H1 (cell line): ENCODE results near the gene NCF4. TPM values are rescaled to one million over a fixed set of nuclear protein-coding genes. Genes with fewer than 3 reads are reported as not detected.

Source experiments
- CTCF ChIA-PET: fragments of 300-600 bp; sonication (Branson Sonifier 250); formaldehyde crosslinking; loops from one replicate; lab custom pipeline; 2021; ENCODE audit not compliant: partially characterized antibody; lab: Charles Lee
- POLR2A ChIA-PET: fragments of 300-600 bp; sonication (Branson Sonifier 250); formaldehyde crosslinking; loops from one replicate; lab custom pipeline; 2021; ENCODE audit warnings: inconsistent platforms; ENCODE audit not compliant: partially characterized antibody; lab: Charles Lee
- DNase-seq, 2 experiments: peaks; one replicate each; pipeline versions ENCODE4 v3.0.0 to v3.0.0-alpha.2; 2010 to 2022; ENCODE audit warnings: low spot score in 2 of 2, low read depth in 1 of 2, mixed read lengths in 1 of 2
- FAIRE-seq: peaks from 2 replicates; lab custom pipeline; 2011; peaks lifted over from hg19 to GRCh38; lab: Jason Lieb, UNC
- H2AFZ ChIP-seq: 2 replicates; pipeline ENCODE4 v1.8.1; 2012; ENCODE audit warnings: low read length, inconsistent platforms
- H2AK5ac ChIP-seq: 2 replicates; pipeline ENCODE4 v1.6.1; 2013; ENCODE audit warnings: low read depth, low read length
- H2BK120ac ChIP-seq: replicated peaks from 2 replicates; pipeline ENCODE3; 2013; ENCODE audit warnings: low read depth, low read length, inconsistent platforms
- H2BK12ac ChIP-seq: 2 replicates; pipeline ENCODE4 v1.6.1; 2013; ENCODE audit warnings: low read depth, low read length
- H2BK15ac ChIP-seq: 2 replicates; pipeline ENCODE4 v1.6.1; 2013; ENCODE audit warnings: low read length
- H2BK20ac ChIP-seq: 2 replicates; pipeline ENCODE4 v1.6.1; 2013; ENCODE audit warnings: low read length
- H2BK5ac ChIP-seq: 2 replicates; pipeline ENCODE4 v1.6.1; 2013; ENCODE audit warnings: low read depth, low read length
- H3K14ac ChIP-seq: 2 replicates; pipeline ENCODE4 v1.6.1; 2013; ENCODE audit warnings: inconsistent platforms; ENCODE audit not compliant: insufficient read length
- H3K18ac ChIP-seq: 2 replicates; pipeline ENCODE4 v1.6.1; 2013; ENCODE audit warnings: low read length; ENCODE audit errors: extremely low read depth
- H3K23ac ChIP-seq: 2 replicates; pipeline ENCODE4 v1.6.1; 2013; ENCODE audit warnings: inconsistent platforms; ENCODE audit not compliant: insufficient read length
- H3K23me2 ChIP-seq: 2 replicates; pipeline ENCODE4 v1.6.1; 2013; ENCODE audit warnings: low read depth, low read length
- H3K27ac ChIP-seq: 2 replicates; pipeline ENCODE4 v1.6.1; 2011; ENCODE audit warnings: low read depth, low read length, inconsistent platforms
- H3K27me3 ChIP-seq, 4 experiments: replicated peaks in 1 of 4; 1 replicate in 1 of 4; 2 replicates in 3 of 4; pipeline versions ENCODE4 v1.6.1 to v1.8.1; 2011 to 2013; ENCODE audit warnings: low read length in 3 of 4, mild to moderate bottlenecking in 3 of 4, inconsistent platforms in 2 of 4, mixed read lengths in 2 of 4, moderate library complexity in 1 of 4; ENCODE audit not compliant: control insufficient read depth in 3 of 4, insufficient read depth in 3 of 4; ENCODE audit errors: extremely low read depth in 1 of 4
- H3K36me3 ChIP-seq, 4 experiments: 2 replicates each; pipeline versions ENCODE4 v1.6.1 to v1.8.1; 2011 to 2013; ENCODE audit warnings: mild to moderate bottlenecking in 4 of 4, low read length in 3 of 4, moderate library complexity in 2 of 4, control low read depth in 1 of 4, inconsistent platforms in 1 of 4; ENCODE audit not compliant: insufficient read depth in 4 of 4, control insufficient read depth in 2 of 4
- H3K4ac ChIP-seq: replicated peaks from 2 replicates; pipeline ENCODE3; 2013; ENCODE audit warnings: low read length, low read depth, mixed read lengths, inconsistent platforms; ENCODE audit not compliant: insufficient read length
- H3K4me1 ChIP-seq, 4 experiments: replicated peaks in 1 of 4; 1 replicate in 1 of 4; 2 replicates in 3 of 4; pipeline versions ENCODE4 v1.6.1 to v1.8.1; 2011 to 2013; ENCODE audit warnings: low read length in 3 of 4, inconsistent platforms in 2 of 4, mixed read lengths in 1 of 4; ENCODE audit not compliant: insufficient read depth in 4 of 4, control insufficient read depth in 3 of 4
- H3K4me2 ChIP-seq, 2 experiments: 2 replicates each; pipeline versions ENCODE4 v1.6.1 to v1.8.1; 2011 to 2013; ENCODE audit warnings: low read depth in 2 of 2, low read length in 2 of 2, control low read depth in 1 of 2, inconsistent platforms in 1 of 2, mild to moderate bottlenecking in 1 of 2; ENCODE audit not compliant: insufficient read depth in 1 of 2
- H3K4me3 ChIP-seq, 4 experiments: fragments of 200-600, 300-600 bp in 1 of 4; sonication (generic), shearing (Covaris generic), sonication (Bioruptor Twin) in 1 of 4; 2 replicates each; pipeline versions ENCODE4 v1.5.1 to v1.8.1; 2011 to 2016; ENCODE audit warnings: low read length in 4 of 4, low read depth in 3 of 4, control low read depth in 2 of 4, inconsistent platforms in 2 of 4, mild to moderate bottlenecking in 2 of 4, mixed read lengths in 1 of 4, moderate library complexity in 1 of 4; ENCODE audit not compliant: insufficient read depth in 2 of 4; ENCODE audit errors: extremely low read depth in 1 of 4
- H3K56ac ChIP-seq: replicated peaks from 2 replicates; pipeline ENCODE3; 2013; ENCODE audit warnings: low read depth, mild to moderate bottlenecking, mixed read lengths, low read length, inconsistent platforms; ENCODE audit not compliant: insufficient read length
- H3K79me1 ChIP-seq: 2 replicates; pipeline ENCODE4 v1.6.1; 2013; ENCODE audit warnings: low read depth, low read length, control low read depth
- H3K79me2 ChIP-seq, 2 experiments: 2 replicates each; pipeline versions ENCODE4 v1.6.1 to v1.8.1; 2012 to 2013; ENCODE audit warnings: low read length in 2 of 2, mild to moderate bottlenecking in 2 of 2, inconsistent platforms in 1 of 2; ENCODE audit not compliant: insufficient read depth in 2 of 2, control insufficient read depth in 1 of 2
- H3K9ac ChIP-seq, 4 experiments: replicated peaks in 1 of 4; 1 replicate in 1 of 4; 2 replicates in 3 of 4; pipeline versions ENCODE4 v1.6.1 to v1.8.1; 2011 to 2013; ENCODE audit warnings: low read depth in 3 of 4, low read length in 3 of 4, control low read depth in 2 of 4, mild to moderate bottlenecking in 2 of 4, moderate library complexity in 2 of 4, inconsistent platforms in 1 of 4; ENCODE audit errors: extremely low read depth in 1 of 4
- H3K9me3 ChIP-seq, 2 experiments: 2 replicates each; pipeline versions ENCODE4 v1.6.1 to v1.8.1; 2012 to 2013; ENCODE audit warnings: mild to moderate bottlenecking in 2 of 2, moderate library complexity in 2 of 2, control low read depth in 1 of 2, inconsistent platforms in 1 of 2, low read depth in 1 of 2, low read length in 1 of 2, mixed read lengths in 1 of 2; ENCODE audit not compliant: insufficient read depth in 2 of 2
- H4K20me1 ChIP-seq, 2 experiments: replicated peaks in 1 of 2; 2 replicates each; pipeline versions ENCODE3 to v1.8.1; 2011 to 2013; ENCODE audit warnings: inconsistent platforms in 2 of 2, low read length in 2 of 2, mild to moderate bottlenecking in 1 of 2; ENCODE audit not compliant: insufficient read depth in 2 of 2, control insufficient read depth in 1 of 2
- H4K5ac ChIP-seq: 2 replicates; pipeline ENCODE4 v1.6.1; 2013; ENCODE audit warnings: low read length, low read depth, mixed read lengths, inconsistent platforms; ENCODE audit not compliant: insufficient read length
- H4K8ac ChIP-seq: 2 replicates; pipeline ENCODE4 v1.8.0; 2013; ENCODE audit warnings: mild to moderate bottlenecking, moderate library complexity, low read length, inconsistent platforms; ENCODE audit not compliant: insufficient read depth; ENCODE audit errors: extremely low read depth
- H4K91ac ChIP-seq: replicated peaks from 2 replicates; pipeline ENCODE3; 2013; ENCODE audit warnings: low read length, mixed read lengths, inconsistent platforms; ENCODE audit not compliant: insufficient read length
- ASH2L ChIP-seq: fragments of 200-600, 300-600 bp; sonication (generic); IDR thresholded peaks from one replicate; pipeline ENCODE4 v1.7.1; 2017; ENCODE audit warnings: low read length
- ATF3 ChIP-seq: IDR thresholded peaks from 2 replicates; pipeline ENCODE4 v1.6.1; 2011; ENCODE audit warnings: low read depth, mild to moderate bottlenecking, low read length; ENCODE audit not compliant: insufficient read depth
- CBX5 ChIP-seq: fragments of 300-800, 300-1000 bp; sonication (generic); IDR thresholded peaks from 2 replicates; pipeline ENCODE4 v1.7.1; 2016; ENCODE audit warnings: antibody characterized with exemption, low read length, low read depth
- CHD2 ChIP-seq: IDR thresholded peaks from 2 replicates; pipeline ENCODE4 v1.6.1; 2012; ENCODE audit warnings: low read length, improper control_type of control experiment
- EP300 ChIP-seq, 2 experiments: IDR thresholded peaks; 1 replicate in 1 of 2; 2 replicates in 1 of 2; pipeline ENCODE4 v1.6.1; 2011 to 2012; ENCODE audit warnings: low read depth in 2 of 2, low read length in 2 of 2, mild to moderate bottlenecking in 2 of 2, borderline replicate concordance in 1 of 2, inconsistent platforms in 1 of 2, moderate library complexity in 1 of 2
- GABPA ChIP-seq: IDR thresholded peaks from 2 replicates; pipeline ENCODE4 v1.6.1; 2011; ENCODE audit warnings: mild to moderate bottlenecking, low read length, moderate library complexity, borderline replicate concordance; ENCODE audit not compliant: insufficient read depth
- KDM5A ChIP-seq: fragments of 200-600 bp; IDR thresholded peaks from 2 replicates; pipeline ENCODE4 v1.7.1; 2012; ENCODE audit warnings: mild to moderate bottlenecking, low read length, inconsistent platforms, mixed read lengths
- MAX ChIP-seq: IDR thresholded peaks from 2 replicates; pipeline ENCODE4 v1.6.1; 2012; ENCODE audit warnings: inconsistent platforms
- PHF8 ChIP-seq: fragments of 200-600 bp; sonication (generic); conservative IDR thresholded peaks from 2 replicates; pipeline ENCODE4 v1.7.1; 2012; ENCODE audit warnings: low read depth, mild to moderate bottlenecking, inconsistent platforms, low read length, moderate library complexity
- RBBP5 ChIP-seq: IDR thresholded peaks from 2 replicates; pipeline ENCODE4 v1.7.1; 2012; ENCODE audit warnings: low read depth, mild to moderate bottlenecking, inconsistent platforms, low read length, moderate library complexity, borderline replicate concordance
- SAP30 ChIP-seq: fragments of 300-600 bp; sonication (generic); IDR thresholded peaks from 2 replicates; pipeline ENCODE4 v1.7.1; 2012; ENCODE audit warnings: low read length, moderate library complexity, mild to moderate bottlenecking, inconsistent platforms; ENCODE audit not compliant: insufficient read depth, insufficient replicate concordance
- SIX5 ChIP-seq: IDR thresholded peaks from 2 replicates; pipeline ENCODE4 v1.6.1; 2011; ENCODE audit warnings: mild to moderate bottlenecking, low read depth, low read length
- TEAD4 ChIP-seq: IDR thresholded peaks from 2 replicates; pipeline ENCODE4 v1.6.1; 2012; ENCODE audit warnings: low read depth, low read length, inconsistent platforms, mixed read lengths
- WGBS, 2 experiments: shearing (Covaris generic) in 1 of 2; methylation state at CpG; one replicate each; pipeline versions ENCODE4 v1.1.6 to v1.1.7; 2013 to 2015; ENCODE audit warnings: low lambda C conversion rate in 2 of 2, mixed read lengths in 2 of 2, inconsistent platforms in 1 of 2, low coverage in 1 of 2, missing lambda C conversion rate in 1 of 2; ENCODE audit not compliant: insufficient replicate concordance in 2 of 2, insufficient coverage in 1 of 2, insufficient read length in 1 of 2; ENCODE audit errors: extremely low coverage in 1 of 2, missing lambda C conversion rate in 1 of 2; 5-methylcytosine and 5-hydroxymethylcytosine counted together
- polyA plus RNA-seq, 7 experiments: library from polyadenylated mRNA; depleted of rRNA in 3 of 7; stranded (reverse) in 5 of 7; unstranded in 2 of 7; fragments of >200 nt in 5 of 7; fragments of 200-250 nt in 2 of 7; gene quantifications; 1 replicate in 5 of 7; 2 replicates in 1 of 7; 4 replicates in 1 of 7; pipeline versions ENCODE4 v1.2.1 to v1.2.3, GENCODE V29; 2011 to 2013; ENCODE audit warnings: missing spikeins in 2 of 7, mixed read lengths in 2 of 7
- total RNA-seq: library from RNA; stranded (reverse); fragmentation: NEBNext Ultra II Directional; extraction: Animal tissue kit (Norgen Biotek cat#: 25700); gene quantifications from 2 replicates; pipeline ENCODE4 v1.2.1, GENCODE V29; 2021

Gene NCF4
- total and polyA plus RNA-seq, 2 of the 8 experiments (the other 6 are each of a cell fraction or from before 2014, with no cell fraction given), result 0.20 TPM; not detected in 1

GRCh38 chr22:36826262-36826661 lies 34.5 kb upstream of the NCF4 start:
- no peak overlapping the region for H3K9ac ChIP-seq
- DNase-seq (no peak), FAIRE-seq (no peak)
- no peaks in the 10 kb centered on the region; a peak in 2 of 7 replicates for H3K27me3 ChIP-seq
- no peak overlapping the region for H3K23ac ChIP-seq
- no peak overlapping the region for H4K91ac ChIP-seq
- H3K79me1 ChIP-seq, result no peaks in the 10 kb centered on the region
- no peak overlapping the region for H3K4me3 ChIP-seq
- H3K56ac ChIP-seq, result no peak overlapping the region
- H4K8ac ChIP-seq, result no peak overlapping the region
- peaks cover 0 to 11% (median 6%) of the 10 kb centered on the region in 4 experiments; a peak in 6 of 7 replicates for H3K4me1 ChIP-seq
- H4K5ac ChIP-seq, result no peak overlapping the region
- CTCF ChIA-PET, result interaction anchor here (0.6 to 4.3 kb wide), 6 partner anchors 10 to 394 kb away, joined by 3 to 17 read pairs (median 3); partner anchors contain the start of gene PVALB
- no peaks in the 10 kb centered on the region for H3K9me3 ChIP-seq
- no peak overlapping the region for H3K18ac ChIP-seq
- no peak overlapping the region for H3K4ac ChIP-seq
- H3K4me2 ChIP-seq, result no peak overlapping the region
- H2BK120ac ChIP-seq, result no peak overlapping the region
- no peak overlapping the region for H2BK12ac ChIP-seq
- peaks cover 0 to 6% of the 10 kb centered on the region in 2 experiments for H4K20me1 ChIP-seq
- H2AK5ac ChIP-seq, result no peak overlapping the region
- POLR2A ChIA-PET, result interaction anchor here (1.3 kb wide), 1 partner anchor 200 kb away, joined by 3 read pairs; no protein-coding TSS in a partner anchor
- H3K23me2 ChIP-seq, result peaks cover 10% of the 10 kb centered on the region; the same call in 1 of the 2 replicates
- no peaks in the 10 kb centered on the region for H3K79me2 ChIP-seq
- H2AFZ ChIP-seq, result no peak overlapping the region
- no peak overlapping the region for H2BK20ac ChIP-seq
- no peak overlapping the region for H2BK15ac ChIP-seq
- H3K27ac ChIP-seq, result no peak overlapping the region
- no peaks in the 10 kb centered on the region for H3K36me3 ChIP-seq
- WGBS, 2 experiments, result 93% methylated on average over 6 of the region's 6 CpGs; no CpG with 5 or more reads in 1 of the 2 experiments
- no peak overlapping the region for H2BK5ac ChIP-seq
- H3K14ac ChIP-seq, result no peak overlapping the region
- TF ChIP-seq PHF8 (no peak), KDM5A (no peak), CBX5 (no peak), EP300 (IDR thresholded peaks at IDR 0.05; ENCODE audit: borderline replicate concordance in 1 of 2, low read depth in 2 of 2, low read length in 2 of 2) (no peak), SAP30 (no peak), ASH2L (no peak), ATF3 (no peak), RBBP5 (no peak), SIX5 (no peak), MAX (no peak), TEAD4 (no peak), GABPA (no peak), CHD2 (no peak)
